ENCODE results near the gene PCCA.

The PCCA gene

DNA sequence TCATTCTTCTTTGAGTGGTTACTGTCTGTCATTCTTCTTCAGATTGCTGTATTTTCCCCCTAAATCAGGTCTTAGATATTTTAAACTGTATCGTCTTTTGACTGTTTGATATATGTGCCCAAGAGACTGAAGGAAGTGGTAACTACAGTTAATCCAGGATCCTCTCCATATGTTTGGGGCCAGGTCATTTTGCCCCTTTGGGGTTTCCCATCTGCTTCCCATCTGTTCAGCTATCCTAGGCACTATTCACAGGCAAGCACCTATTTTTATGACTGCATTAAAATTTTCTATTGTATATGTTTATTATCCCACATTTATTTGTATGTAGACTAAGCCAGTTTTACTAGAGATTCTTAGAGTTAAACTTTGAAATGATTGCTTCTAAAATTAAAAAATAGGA lies 244.2 kb downstream of the PCCA start:
- no peak overlapping the region for H2BK5ac ChIP-seq (ENCODE audit: low read depth, low read length, poor library complexity)
- H2AK5ac ChIP-seq (ENCODE audit: low read length): no peak overlapping the region
- H3K14ac ChIP-seq (ENCODE audit: low read length): no peak overlapping the region
- H3K36me3 ChIP-seq (ENCODE audit: control insufficient read depth in 1 of 2, insufficient read depth in 2 of 2, low read length in 2 of 2): no peaks in the 10 kb centered on the region
- H3K79me2 ChIP-seq (ENCODE audit: control insufficient read depth, insufficient read depth, low read length, poor library complexity): no peaks in the 10 kb centered on the region
- no peak overlapping the region for H3K4me3 ChIP-seq (ENCODE audit: low read depth, low read length)
- no peaks in the 10 kb centered on the region for H3K79me1 ChIP-seq (ENCODE audit: low read length)
- no peak overlapping the region for H3K18ac ChIP-seq (ENCODE audit: low read length)
- H2BK12ac ChIP-seq (ENCODE audit: low read length): no peak overlapping the region
- no CpG with 5 or more reads among the region's 1 CpG for WGBS (ENCODE audit: extremely low coverage, insufficient coverage, insufficient read length)
- no peak overlapping the region for H2BK120ac ChIP-seq (ENCODE audit: insufficient read depth, low read length, poor library complexity)
- H4K91ac ChIP-seq (ENCODE audit: low read depth, low read length): no peak overlapping the region
- no peaks in the 10 kb centered on the region for H3K9me3 ChIP-seq (ENCODE audit: insufficient read depth, low read depth, low read length)
- no peak overlapping the region for H4K12ac ChIP-seq (ENCODE audit: low read depth, low read length)
- DNase-seq: no peak
- no peak overlapping the region for H3K9ac ChIP-seq (ENCODE audit: low read length)
- H2AFZ ChIP-seq (ENCODE audit: insufficient read depth, low read length, poor library complexity): no peak overlapping the region
- H3K4me2 ChIP-seq (ENCODE audit: low read length): no peak overlapping the region
- no peak overlapping the region for H3K27ac ChIP-seq (ENCODE audit: low read depth, low read length)
- H3K4me1 ChIP-seq (ENCODE audit: control insufficient read depth in 1 of 2, insufficient read depth in 2 of 2, low read length in 2 of 2): no peaks in the 10 kb centered on the region
- no peak overlapping the region for H3K4ac ChIP-seq (ENCODE audit: low read depth, low read length)
- no peaks in the 10 kb centered on the region for H3K27me3 ChIP-seq (ENCODE audit: insufficient read depth, low read length)
- no peak overlapping the region for H4K8ac ChIP-seq (ENCODE audit: low read depth, low read length)
- no peak overlapping the region for H3K23ac ChIP-seq (ENCODE audit: low read length)

GRCh38 chr13:100334214-100334613 lies 245.3 kb downstream of the PCCA start:
- no peak overlapping the region for H2BK5ac ChIP-seq (ENCODE audit: low read depth, low read length, poor library complexity)
- H2BK120ac ChIP-seq (ENCODE audit: insufficient read depth, low read length, poor library complexity): no peak overlapping the region
- WGBS (ENCODE audit: extremely low coverage, insufficient coverage, insufficient read length): no CpG with 5 or more reads among the region's 1 CpG
- H3K23ac ChIP-seq (ENCODE audit: low read length): no peak overlapping the region
- H3K9ac ChIP-seq (ENCODE audit: low read length): no peak overlapping the region
- no peak overlapping the region for H3K4ac ChIP-seq (ENCODE audit: low read depth, low read length)
- H4K12ac ChIP-seq (ENCODE audit: low read depth, low read length): no peak overlapping the region
- no peak overlapping the region for H3K14ac ChIP-seq (ENCODE audit: low read length)
- DNase-seq: no peak
- H3K4me2 ChIP-seq (ENCODE audit: low read length): no peak overlapping the region
- H3K79me2 ChIP-seq (ENCODE audit: control insufficient read depth, insufficient read depth, low read length, poor library complexity): no peaks in the 10 kb centered on the region
- no peak overlapping the region for H4K8ac ChIP-seq (ENCODE audit: low read depth, low read length)
- H3K9me3 ChIP-seq (ENCODE audit: insufficient read depth, low read depth, low read length): no peaks in the 10 kb centered on the region
- H2BK12ac ChIP-seq (ENCODE audit: low read length): no peak overlapping the region
- H4K91ac ChIP-seq (ENCODE audit: low read depth, low read length): no peak overlapping the region
- H3K27ac ChIP-seq (ENCODE audit: low read depth, low read length): no peak overlapping the region
- H3K79me1 ChIP-seq (ENCODE audit: low read length): no peaks in the 10 kb centered on the region
- H3K27me3 ChIP-seq (ENCODE audit: insufficient read depth, low read length): no peaks in the 10 kb centered on the region
- H3K4me3 ChIP-seq (ENCODE audit: low read depth, low read length): no peak overlapping the region
- H2AFZ ChIP-seq (ENCODE audit: insufficient read depth, low read length, poor library complexity): no peak overlapping the region
- H2AK5ac ChIP-seq (ENCODE audit: low read length): no peak overlapping the region
- no peak overlapping the region for H3K18ac ChIP-seq (ENCODE audit: low read length)
- H3K36me3 ChIP-seq (ENCODE audit: control insufficient read depth in 1 of 2, insufficient read depth in 2 of 2, low read length in 2 of 2): no peaks in the 10 kb centered on the region
- H3K4me1 ChIP-seq (ENCODE audit: control insufficient read depth in 1 of 2, insufficient read depth in 2 of 2, low read length in 2 of 2): no peaks in the 10 kb centered on the region

DNA sequence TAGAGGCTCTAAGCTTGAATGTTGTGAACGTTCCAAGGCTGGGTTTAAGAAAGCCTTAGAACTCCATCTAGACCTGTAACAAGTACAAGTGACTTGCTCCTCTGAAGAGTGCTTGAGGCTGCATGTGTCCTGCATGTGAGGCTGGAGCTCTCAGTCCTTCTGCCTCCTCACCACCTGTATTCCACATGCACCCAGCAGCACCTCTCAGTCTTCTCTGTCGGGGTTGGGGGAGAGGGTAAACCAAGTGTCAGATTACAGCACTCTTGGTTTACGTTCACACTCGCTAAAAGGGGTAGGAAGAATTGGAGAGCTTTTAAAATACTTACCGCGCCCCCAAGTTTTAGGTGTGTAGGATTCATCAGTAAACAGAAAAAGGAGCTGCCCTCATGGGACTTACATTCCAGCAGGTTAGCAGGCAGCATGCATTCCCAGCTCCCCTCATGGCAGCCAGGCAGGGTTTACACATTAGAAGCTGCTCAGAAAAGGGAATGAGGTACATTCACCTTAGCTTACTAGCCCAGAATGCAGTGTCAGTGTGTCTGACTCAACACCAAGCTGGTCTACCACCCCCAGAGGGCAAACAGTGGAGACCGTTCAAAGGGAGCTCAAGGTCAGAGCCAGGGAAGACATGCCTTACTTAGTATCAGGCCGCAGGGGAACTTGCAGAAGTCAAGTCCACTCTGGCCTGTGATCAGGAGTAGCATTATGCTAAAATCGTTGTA lies 248.1 kb downstream of the PCCA start:
- Histone ChIP-seq H3K79me2 (ENCODE audit: control insufficient read depth, insufficient read depth, low read length, poor library complexity) (no peaks in the 10 kb centered on the region), H2BK120ac (ENCODE audit: insufficient read depth, low read length, poor library complexity) (no peak overlapping the region), H2BK5ac (ENCODE audit: low read depth, low read length, poor library complexity) (no peak overlapping the region), H3K14ac (ENCODE audit: low read length) (no peak overlapping the region), H3K79me1 (ENCODE audit: low read length) (no peaks in the 10 kb centered on the region), H3K4ac (ENCODE audit: low read depth, low read length) (no peak overlapping the region), H3K27me3 (ENCODE audit: insufficient read depth, low read length) (no peaks in the 10 kb centered on the region), H2AFZ (ENCODE audit: insufficient read depth, low read length, poor library complexity) (no peak overlapping the region), H4K12ac (ENCODE audit: low read depth, low read length) (no peak overlapping the region), H3K18ac (ENCODE audit: low read length) (no peak overlapping the region), H3K4me2 (ENCODE audit: low read length) (no peak overlapping the region), H3K36me3 (ENCODE audit: control insufficient read depth in 1 of 2, insufficient read depth in 2 of 2, low read length in 2 of 2) (no peaks in the 10 kb centered on the region), H3K23ac (ENCODE audit: low read length) (no peak overlapping the region), H4K8ac (ENCODE audit: low read depth, low read length) (no peak overlapping the region), H3K9ac (ENCODE audit: low read length) (no peak overlapping the region), H2BK12ac (ENCODE audit: low read length) (no peak overlapping the region), H3K9me3 (ENCODE audit: insufficient read depth, low read depth, low read length) (no peaks in the 10 kb centered on the region), H3K4me3 (ENCODE audit: low read depth, low read length) (no peak overlapping the region), H3K27ac (ENCODE audit: low read depth, low read length) (no peak overlapping the region), H4K91ac (ENCODE audit: low read depth, low read length) (no peak overlapping the region), H2AK5ac (ENCODE audit: low read length) (no peak overlapping the region), H3K4me1 (ENCODE audit: control insufficient read depth in 1 of 2, insufficient read depth in 2 of 2, low read length in 2 of 2) (no peaks in the 10 kb centered on the region)
- DNase-seq: no peak
- WGBS (ENCODE audit: extremely low coverage, insufficient coverage, insufficient read length): no CpG with 5 or more reads among the region's 9 CpGs

DNA sequence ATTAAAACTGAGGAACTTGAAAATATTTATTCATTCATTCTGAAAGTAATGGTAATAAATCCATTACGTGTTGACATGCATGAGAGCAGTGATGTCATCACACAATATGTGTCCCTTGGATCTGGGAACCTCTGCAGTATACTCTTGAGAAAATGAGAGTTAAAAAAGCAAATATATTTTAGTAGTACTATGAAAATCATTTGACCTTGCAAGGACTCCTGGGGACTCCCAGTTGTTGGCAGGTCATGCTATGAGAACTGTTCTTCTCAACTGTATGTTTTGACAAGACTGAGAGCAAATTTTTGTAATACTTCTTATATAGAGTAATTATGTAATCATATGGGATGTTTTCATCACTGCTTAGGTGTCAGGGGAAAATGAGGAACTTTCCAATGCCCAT lies 249.4 kb downstream of the PCCA start:
- Histone ChIP-seq H3K14ac (ENCODE audit: low read length) (no peak overlapping the region), H3K4ac (ENCODE audit: low read depth, low read length) (no peak overlapping the region), H3K4me1 (ENCODE audit: control insufficient read depth in 1 of 2, insufficient read depth in 2 of 2, low read length in 2 of 2) (no peaks in the 10 kb centered on the region), H2BK5ac (ENCODE audit: low read depth, low read length, poor library complexity) (no peak overlapping the region), H3K36me3 (ENCODE audit: control insufficient read depth in 1 of 2, insufficient read depth in 2 of 2, low read length in 2 of 2) (no peaks in the 10 kb centered on the region), H2BK120ac (ENCODE audit: insufficient read depth, low read length, poor library complexity) (no peak overlapping the region), H3K79me1 (ENCODE audit: low read length) (no peaks in the 10 kb centered on the region), H4K91ac (ENCODE audit: low read depth, low read length) (no peak overlapping the region), H3K4me2 (ENCODE audit: low read length) (no peak overlapping the region), H4K8ac (ENCODE audit: low read depth, low read length) (no peak overlapping the region), H3K27me3 (ENCODE audit: insufficient read depth, low read length) (no peaks in the 10 kb centered on the region), H2BK12ac (ENCODE audit: low read length) (no peak overlapping the region), H3K23ac (ENCODE audit: low read length) (no peak overlapping the region), H3K18ac (ENCODE audit: low read length) (no peak overlapping the region), H2AFZ (ENCODE audit: insufficient read depth, low read length, poor library complexity) (no peak overlapping the region), H3K27ac (ENCODE audit: low read depth, low read length) (no peak overlapping the region), H3K9ac (ENCODE audit: low read length) (no peak overlapping the region), H3K9me3 (ENCODE audit: insufficient read depth, low read depth, low read length) (no peaks in the 10 kb centered on the region), H4K12ac (ENCODE audit: low read depth, low read length) (no peak overlapping the region), H2AK5ac (ENCODE audit: low read length) (no peak overlapping the region), H3K4me3 (ENCODE audit: low read depth, low read length) (no peak overlapping the region), H3K79me2 (ENCODE audit: control insufficient read depth, insufficient read depth, low read length, poor library complexity) (peaks cover 1% of the 10 kb centered on the region)
- DNase-seq: no peak
- no CpG with 5 or more reads among the region's 1 CpG for WGBS (ENCODE audit: extremely low coverage, insufficient coverage, insufficient read length)
